ENCODE measurements around the gene SLC30A10. TPM values are rescaled to one million over a fixed set of nuclear protein-coding genes. Genes with fewer than 3 reads are reported as not detected.

SLC30A10 gene
- total and polyA plus RNA-seq, 4 donors: not detected

GRCh38 chr1:219885680-219886079 lies 42.7 kb downstream of the SLC30A10 start:
- H3K9me3 ChIP-seq (ENCODE audit: control insufficient read depth in 4 of 4, insufficient read depth in 3 of 4, low read length in 3 of 4): no peaks in the 10 kb centered on the region
- no peak for ATAC-seq (ENCODE audit: insufficient read depth, low FRiP score)
- no peak overlapping the region for H3K27ac ChIP-seq (ENCODE audit: low read depth in 1 of 2, low read length in 1 of 2)
- no peak for TF ChIP-seq CTCF (IDR thresholded peaks at IDR 0.05; ENCODE audit: control extremely low read depth, extremely low read depth)
- no peaks in the 10 kb centered on the region for H3K4me1 ChIP-seq (ENCODE audit: control insufficient read depth in 5 of 5, insufficient read depth in 5 of 5, low read length in 5 of 5)
- H3K36me3 ChIP-seq (ENCODE audit: control insufficient read depth in 4 of 4, insufficient read depth in 4 of 4, low read length in 4 of 4): no peaks in the 10 kb centered on the region
- H3K27me3 ChIP-seq (ENCODE audit: control insufficient read depth in 3 of 3, insufficient read depth in 3 of 3, low read length in 2 of 3): peaks cover 2 to 4% (median 3%) of the 10 kb centered on the region in 3 donors
- WGBS, 2 donors: 87 to 90% methylated on average over 2 of the region's 2 CpGs
- no peak overlapping the region for H3K4me3 ChIP-seq
- no peak for DNase-seq
- H3K9ac ChIP-seq (ENCODE audit: insufficient read depth in 1 of 2, low read length in 2 of 2): no peak overlapping the region

GRCh38 chr1:219883400-219884332 lies 44.7 kb downstream of the SLC30A10 start:
- Histone ChIP-seq H3K27ac (ENCODE audit: low read depth in 1 of 2, low read length in 1 of 2) (no peak overlapping the region), H3K36me3 (ENCODE audit: control insufficient read depth in 4 of 4, insufficient read depth in 4 of 4, low read length in 4 of 4) (no peaks in the 10 kb centered on the region), H3K4me1 (ENCODE audit: control insufficient read depth in 5 of 5, insufficient read depth in 5 of 5, low read length in 5 of 5) (no peaks in the 10 kb centered on the region), H3K27me3 (ENCODE audit: control insufficient read depth in 3 of 3, insufficient read depth in 3 of 3, low read length in 2 of 3) (peaks cover 3 to 4% (median 3%) of the 10 kb centered on the region in 3 donors), H3K9me3 (ENCODE audit: control insufficient read depth in 4 of 4, insufficient read depth in 3 of 4, low read length in 3 of 4) (no peaks in the 10 kb centered on the region), H3K9ac (ENCODE audit: insufficient read depth in 1 of 2, low read length in 2 of 2) (no peak overlapping the region), H3K4me3 (no peak overlapping the region)
- 63 to 77% methylated on average over 5 of the region's 5 CpGs for WGBS, 2 donors
- no peak for TF ChIP-seq CTCF (IDR thresholded peaks at IDR 0.05; ENCODE audit: control extremely low read depth, extremely low read depth)
- ATAC-seq (ENCODE audit: insufficient read depth, low FRiP score) (no peak), DNase-seq (no peak)

GRCh38 chr1:219882755-219883154 lies 45.6 kb downstream of the SLC30A10 start:
- DNase-seq: no peak
- no peak for TF ChIP-seq CTCF (IDR thresholded peaks at IDR 0.05; ENCODE audit: control extremely low read depth, extremely low read depth)
- peaks cover 3 to 4% (median 3%) of the 10 kb centered on the region in 3 donors for H3K27me3 ChIP-seq (ENCODE audit: control insufficient read depth in 3 of 3, insufficient read depth in 3 of 3, low read length in 2 of 3)
- WGBS, 2 donors: 76 to 80% methylated on average over 3 of the region's 3 CpGs
- H3K9me3 ChIP-seq (ENCODE audit: control insufficient read depth in 4 of 4, insufficient read depth in 3 of 4, low read length in 3 of 4): no peaks in the 10 kb centered on the region
- H3K4me1 ChIP-seq (ENCODE audit: control insufficient read depth in 5 of 5, insufficient read depth in 5 of 5, low read length in 5 of 5): no peaks in the 10 kb centered on the region
- no peak overlapping the region for H3K4me3 ChIP-seq
- no peak overlapping the region for H3K27ac ChIP-seq (ENCODE audit: low read depth in 1 of 2, low read length in 1 of 2)
- ATAC-seq (ENCODE audit: insufficient read depth, low FRiP score): no peak
- no peaks in the 10 kb centered on the region for H3K36me3 ChIP-seq (ENCODE audit: control insufficient read depth in 4 of 4, insufficient read depth in 4 of 4, low read length in 4 of 4)
- no peak overlapping the region for H3K9ac ChIP-seq (ENCODE audit: insufficient read depth in 1 of 2, low read length in 2 of 2)
